HuH-7 (cell line): ENCODE results near the gene UTP4.
"Not testable (repeated sequence)": the region's sequence is repeated elsewhere in the genome, so short reads cannot be mapped to it uniquely, and the experiment has no call there.

Source experiments
- DNase-seq: peaks from one replicate; pipeline ENCODE4 v3.0.0; 2011; ENCODE audit warnings: low spot score

Gene UTP4

DNA sequence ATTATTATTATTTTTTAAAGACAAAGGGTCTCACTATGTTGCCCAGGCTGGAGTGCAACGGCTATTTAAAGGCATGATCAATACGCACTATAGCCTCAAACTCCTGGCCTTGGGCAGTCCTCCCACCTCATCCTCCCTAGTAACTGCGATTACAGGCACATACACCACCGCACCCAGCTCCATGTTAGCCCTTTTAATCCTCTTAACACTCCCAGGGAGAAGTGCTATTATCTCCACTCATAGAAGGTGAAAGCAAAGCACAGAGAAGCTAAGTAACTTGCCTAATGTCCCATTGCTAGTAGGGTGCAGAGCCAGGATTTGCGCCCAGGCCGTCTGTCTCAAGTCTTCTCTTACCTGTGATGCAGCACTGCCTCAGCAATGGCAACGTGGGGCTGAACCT, 22.0 kb upstream of the UTP4 start:
- DNase-seq, result no peak

DNA sequence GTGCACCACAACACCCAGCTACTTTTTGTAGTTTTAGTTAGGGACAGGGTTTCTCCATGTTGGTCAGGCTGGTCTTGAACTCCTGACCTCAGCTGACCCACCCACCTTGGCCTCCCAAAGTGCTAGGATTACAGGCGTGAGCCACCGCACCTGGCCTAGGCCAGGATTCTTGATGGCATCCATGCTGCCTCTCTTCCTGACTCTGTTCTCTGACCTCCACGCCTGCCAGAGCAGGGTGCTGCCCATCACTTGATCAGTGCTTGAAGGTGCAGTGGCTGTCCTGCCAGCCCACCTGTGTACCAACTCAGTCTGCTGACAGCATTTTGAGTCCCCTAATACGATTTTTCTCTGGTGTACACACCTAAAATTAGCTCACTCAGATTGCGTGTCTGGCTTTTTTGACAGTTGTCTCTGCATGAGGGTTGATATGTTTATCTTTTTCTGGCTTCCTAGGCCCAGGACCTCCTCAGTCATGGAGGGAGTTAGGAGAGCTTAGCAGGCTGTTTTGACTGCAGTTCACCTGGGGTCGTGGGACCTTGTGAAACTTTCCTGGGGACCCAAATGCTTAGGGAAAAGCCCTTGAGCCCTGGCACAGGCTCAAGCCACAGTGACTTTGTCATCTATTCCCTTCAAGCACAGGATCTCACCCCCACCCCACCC, 21.1 kb upstream of the UTP4 start:
- DNase-seq, result no peak

DNA sequence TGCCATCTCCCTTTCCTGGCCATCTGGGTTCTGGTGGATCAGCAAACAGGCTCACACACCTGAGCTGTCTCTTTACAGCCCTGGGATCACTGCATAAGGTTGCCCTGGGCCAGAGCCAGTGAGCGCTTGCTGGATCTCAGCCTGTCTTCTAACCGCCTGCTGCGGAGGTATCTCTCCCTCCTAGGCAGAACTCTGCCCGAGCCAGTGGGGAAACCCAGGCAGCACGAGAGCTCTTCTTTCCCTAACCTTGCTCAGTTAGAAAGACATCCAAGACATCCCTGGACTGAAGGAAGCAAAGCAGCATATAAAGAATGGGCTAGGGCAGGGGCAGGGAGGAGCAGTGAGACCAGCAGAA, 20.6 kb upstream of the UTP4 start:
- no peak for DNase-seq

DNA sequence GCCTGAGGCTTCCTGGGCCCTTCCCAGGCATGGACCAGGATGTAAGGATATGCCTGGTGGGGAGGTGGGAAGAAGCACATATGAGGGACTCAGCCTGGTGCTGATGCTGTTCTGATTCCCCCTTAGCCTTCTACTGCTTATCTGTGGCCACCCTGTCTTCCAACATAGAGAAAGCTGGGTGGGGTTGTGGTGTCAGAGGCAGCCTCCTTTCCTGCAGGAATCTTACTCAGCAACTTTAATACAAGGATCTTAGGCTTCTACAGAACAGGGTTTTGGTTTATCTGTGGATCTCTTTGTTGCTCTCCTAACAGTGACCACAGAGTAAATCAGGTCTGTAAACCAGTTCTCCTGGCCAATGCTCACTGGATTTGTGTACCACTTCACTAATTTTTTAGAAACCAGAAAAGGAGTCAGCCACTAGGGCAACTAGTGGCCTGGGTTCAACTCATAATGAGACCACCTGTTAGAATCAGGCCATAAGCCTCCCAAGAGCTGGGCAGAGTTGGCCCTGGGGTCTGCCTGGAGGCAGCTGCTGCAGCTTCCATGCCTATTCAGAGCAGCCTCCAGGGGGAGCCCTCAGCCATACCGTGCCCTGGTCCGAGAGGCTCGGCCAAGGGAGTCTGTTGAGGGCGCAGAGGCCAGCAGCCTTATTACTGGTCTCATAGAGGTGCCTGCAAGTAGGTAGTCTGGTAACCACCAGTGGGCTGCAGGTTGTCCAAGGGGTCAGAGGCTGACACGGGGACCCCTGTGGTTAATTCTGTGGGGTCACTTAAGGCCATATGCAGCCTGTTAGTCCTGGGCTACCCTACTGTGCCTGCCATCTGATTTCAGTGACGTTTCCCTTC, 19.9 kb upstream of the UTP4 start:
- peak; percentile 96 for DNase-seq

DNA sequence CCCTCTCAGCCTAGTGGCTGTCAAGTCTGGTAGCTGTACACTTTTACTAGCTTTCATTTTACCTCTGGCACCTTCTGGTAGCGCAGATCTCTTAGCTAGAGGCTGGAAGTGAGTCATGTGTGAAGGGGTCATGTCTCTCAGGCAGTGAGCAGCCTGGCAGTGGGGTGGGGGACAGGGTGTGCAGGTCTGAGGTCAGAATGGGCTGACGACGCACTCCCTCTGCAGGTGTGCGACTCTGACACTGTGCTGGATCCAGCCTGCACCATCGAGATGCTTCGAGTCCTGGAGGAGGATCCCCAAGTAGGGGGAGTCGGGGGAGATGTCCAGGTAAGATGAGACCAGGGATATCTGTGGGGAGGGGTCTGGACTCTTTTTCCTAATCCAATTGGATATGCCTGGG, 19.2 kb upstream of the UTP4 start:
- DNase-seq, result no peak

DNA sequence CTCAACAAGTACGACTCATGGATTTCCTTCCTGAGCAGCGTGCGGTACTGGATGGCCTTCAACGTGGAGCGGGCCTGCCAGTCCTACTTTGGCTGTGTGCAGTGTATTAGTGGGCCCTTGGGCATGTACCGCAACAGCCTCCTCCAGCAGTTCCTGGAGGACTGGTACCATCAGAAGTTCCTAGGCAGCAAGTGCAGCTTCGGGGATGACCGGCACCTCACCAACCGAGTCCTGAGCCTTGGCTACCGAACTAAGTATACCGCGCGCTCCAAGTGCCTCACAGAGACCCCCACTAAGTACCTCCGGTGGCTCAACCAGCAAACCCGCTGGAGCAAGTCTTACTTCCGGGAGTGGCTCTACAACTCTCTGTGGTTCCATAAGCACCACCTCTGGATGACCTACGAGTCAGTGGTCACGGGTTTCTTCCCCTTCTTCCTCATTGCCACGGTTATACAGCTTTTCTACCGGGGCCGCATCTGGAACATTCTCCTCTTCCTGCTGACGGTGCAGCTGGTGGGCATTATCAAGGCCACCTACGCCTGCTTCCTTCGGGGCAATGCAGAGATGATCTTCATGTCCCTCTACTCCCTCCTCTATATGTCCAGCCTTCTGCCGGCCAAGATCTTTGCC, 18.0 kb upstream of the UTP4 start:
- DNase-seq, result no peak

DNA sequence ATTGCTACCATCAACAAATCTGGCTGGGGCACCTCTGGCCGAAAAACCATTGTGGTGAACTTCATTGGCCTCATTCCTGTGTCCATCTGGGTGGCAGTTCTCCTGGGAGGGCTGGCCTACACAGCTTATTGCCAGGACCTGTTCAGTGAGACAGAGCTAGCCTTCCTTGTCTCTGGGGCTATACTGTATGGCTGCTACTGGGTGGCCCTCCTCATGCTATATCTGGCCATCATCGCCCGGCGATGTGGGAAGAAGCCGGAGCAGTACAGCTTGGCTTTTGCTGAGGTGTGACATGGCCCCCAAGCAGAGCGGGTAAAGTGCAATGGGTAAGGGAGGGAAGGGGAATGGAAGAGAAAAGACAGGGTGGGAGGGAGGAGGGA, 17.5 kb upstream of the UTP4 start:
- DNase-seq, result no peak

DNA sequence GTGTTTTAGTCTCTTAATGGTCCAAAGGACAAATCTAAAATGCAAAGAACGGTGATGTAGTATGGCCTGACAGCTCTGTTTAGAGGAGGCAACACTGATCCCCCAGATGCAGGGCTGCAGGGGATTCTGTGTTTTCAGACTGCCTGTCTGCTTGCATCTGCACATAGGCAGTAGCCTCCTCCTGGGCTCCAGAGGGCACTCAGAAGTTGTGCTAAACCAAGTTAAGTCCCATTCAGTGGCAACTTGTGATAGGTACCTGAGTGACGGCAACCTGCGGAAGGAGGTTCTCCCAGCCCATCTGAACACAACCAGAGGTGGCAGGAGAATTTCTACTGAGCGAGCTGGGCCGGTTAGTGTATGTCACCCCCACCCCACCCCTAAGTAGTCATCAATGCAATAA, 17.1 kb upstream of the UTP4 start:
- no peak for DNase-seq

DNA sequence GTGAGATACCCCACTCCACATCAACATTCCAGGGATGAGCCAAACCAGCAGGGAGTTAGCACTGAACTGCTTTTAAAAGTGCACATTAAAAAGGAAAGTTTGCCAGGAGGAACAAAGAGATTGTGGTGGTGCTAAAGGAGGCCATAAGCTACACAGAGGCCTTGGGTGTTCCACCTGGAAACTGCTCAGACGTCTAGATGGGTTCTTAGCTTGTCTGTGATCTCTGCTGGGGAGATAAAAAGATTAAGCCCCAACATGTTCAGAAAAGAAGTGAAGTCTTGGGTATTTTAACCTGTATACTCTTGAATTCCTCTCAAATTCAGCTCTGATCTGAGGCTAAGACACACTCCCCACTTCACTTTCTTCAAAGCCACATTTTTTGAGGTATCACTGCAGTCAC, 16.6 kb upstream of the UTP4 start:
- DNase-seq, result no peak

DNA sequence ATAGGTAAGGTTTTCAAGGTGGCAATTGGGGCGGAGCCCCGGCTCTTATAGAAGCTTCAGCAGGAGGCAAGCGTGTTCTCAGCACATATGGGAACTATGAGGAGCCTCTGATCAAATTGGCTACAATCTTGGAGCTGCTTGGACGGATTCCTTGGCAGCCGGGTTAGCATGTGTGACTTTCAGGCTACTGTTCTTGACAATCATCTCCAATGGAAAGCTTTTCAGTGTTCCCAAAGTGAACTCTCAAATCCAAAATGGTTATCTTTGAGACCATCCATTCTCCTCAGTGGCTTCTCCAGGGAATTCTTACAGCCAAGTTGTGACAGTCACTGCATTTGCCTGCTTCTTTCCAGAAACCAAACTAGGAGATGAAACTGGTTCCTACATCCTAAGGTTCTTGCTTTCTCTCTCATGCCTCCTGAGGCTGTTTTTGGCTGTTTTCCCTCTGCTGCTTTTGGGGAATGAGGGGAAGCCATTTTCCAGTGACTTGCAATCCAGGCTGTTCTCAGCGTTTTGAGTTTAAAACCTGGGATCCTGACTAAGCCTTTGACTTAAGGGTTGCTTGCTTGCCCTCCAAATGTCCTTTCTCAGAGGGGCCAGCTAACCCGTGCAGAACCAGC, 16.1 kb upstream of the UTP4 start:
- no peak for DNase-seq

DNA sequence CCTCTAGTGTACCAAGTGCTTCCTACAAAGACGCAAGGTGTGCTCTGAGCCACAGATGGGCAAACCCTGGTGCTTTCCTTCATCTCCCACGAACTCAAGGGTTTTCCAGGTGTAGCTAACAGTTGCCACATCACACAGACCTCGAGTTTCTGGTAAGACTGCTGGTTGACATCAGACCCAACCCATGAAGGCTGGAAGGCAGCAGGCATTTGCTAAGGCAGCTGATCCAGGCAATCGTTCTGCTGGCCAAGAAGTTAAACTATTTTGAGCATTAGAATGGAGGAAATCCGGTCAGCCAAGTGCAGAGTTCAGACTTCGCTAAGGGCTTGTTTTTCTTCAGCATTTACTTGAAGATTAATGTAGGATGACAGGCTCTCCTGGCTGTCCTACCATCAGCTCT, 15.5 kb upstream of the UTP4 start:
- DNase-seq, result no peak

DNA sequence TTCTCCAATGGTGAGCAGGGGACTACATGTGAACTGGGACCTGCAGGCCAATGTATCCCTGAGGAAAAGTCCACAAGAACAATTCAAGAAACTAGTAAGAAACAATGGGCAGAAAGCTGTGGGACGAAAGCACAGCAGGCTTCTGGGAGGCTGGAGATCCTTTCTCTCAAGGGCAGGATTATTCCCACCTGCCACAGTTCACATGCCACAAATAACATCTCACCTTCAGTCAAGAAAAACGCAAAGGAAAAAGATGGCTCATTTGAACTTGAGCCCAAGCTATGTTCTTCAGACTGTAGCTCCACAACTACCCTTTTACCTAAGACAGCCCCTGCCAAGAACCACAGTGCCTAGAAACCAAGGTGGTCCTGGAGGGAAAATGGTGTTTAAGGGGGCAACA, 14.0 kb upstream of the UTP4 start:
- no peak for DNase-seq

DNA sequence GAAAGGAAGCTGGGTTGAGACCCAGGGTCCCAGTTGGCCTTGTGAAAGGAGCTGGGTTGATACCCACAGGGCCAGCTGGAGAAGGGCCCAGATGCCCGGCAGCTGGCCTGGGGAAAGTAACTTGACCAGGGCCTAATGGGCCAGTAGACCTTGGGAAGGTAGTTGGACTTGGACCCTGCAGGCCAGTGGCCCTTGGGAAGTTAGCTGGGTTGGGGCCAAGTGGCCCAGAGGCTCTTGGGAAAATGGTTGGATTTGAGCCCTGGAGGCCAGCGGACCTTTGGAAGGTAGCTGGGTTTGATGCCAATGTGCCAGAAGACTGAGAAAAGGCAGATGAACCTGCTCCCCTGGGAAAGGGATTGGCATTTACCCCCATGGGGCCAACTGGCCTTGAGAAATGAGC, 13.5 kb upstream of the UTP4 start:
- no peak for DNase-seq

DNA sequence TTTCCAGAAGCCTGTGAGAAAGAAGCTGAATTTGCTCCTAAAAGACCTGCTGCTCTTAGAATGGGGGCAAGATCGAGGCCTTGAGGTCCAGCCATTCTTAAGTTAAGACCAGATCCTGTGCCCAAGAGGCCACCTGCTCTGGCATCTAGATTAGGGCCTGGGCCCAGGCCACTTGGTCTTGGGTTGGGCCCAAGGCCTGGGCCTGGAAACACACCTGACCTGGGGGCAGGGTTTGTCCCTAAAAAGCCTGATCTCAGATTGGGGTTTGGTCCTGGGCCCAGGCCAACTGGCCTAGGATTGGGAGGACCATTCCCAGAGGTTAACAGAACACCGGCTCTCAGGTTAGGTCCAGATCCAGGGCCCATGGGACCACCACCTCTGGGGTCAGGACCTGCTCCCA, 12.9 kb upstream of the UTP4 start:
- no peak for DNase-seq

DNA sequence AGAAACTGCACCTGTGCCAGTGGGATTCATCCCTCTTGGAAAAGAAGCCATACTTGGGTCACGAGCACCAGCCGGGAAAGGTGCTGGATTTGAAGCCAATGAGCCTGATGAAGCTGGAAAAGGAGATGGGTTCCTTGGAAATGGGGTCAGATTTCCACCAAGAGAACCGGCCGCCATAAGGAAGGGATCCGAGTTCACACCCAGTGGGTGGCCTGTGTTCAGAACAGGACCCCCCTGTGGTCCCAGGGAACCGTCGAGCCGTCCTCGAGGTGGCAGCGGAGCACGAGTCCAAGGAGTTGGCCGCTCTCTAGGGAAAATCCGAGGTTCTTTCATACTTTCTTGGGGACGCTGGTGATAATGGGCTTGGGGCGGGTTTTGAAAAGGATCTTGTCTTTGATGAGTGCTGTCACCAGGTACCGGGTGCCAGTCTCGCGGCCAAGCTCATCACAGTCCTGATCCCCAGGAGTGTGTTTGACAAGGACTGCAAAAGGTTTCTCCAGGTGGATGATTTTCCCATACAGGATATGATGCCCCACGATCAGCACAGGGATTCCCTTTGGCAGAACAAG, 12.3 kb upstream of the UTP4 start:
- no peak for DNase-seq

DNA sequence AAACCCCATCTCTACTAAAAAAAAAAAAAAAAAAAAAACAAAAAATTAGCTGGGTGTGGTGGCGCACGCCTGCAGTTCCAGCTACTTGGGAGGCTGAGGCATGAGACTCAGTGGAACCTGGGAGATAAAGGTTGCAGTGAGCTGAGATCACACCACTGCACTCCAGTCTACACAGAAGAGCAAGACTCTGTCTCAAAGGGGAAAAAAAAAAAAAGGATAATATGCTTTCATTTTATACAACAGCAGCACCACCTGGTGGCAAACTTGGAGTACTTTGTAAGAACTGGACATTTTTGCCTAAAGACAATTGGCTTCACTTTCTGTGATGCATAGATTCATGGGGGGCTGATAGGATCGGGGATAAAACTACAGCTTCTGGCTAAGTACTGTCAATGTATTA, 8.5 kb upstream of the UTP4 start:
- peak; percentile 64 for DNase-seq

DNA sequence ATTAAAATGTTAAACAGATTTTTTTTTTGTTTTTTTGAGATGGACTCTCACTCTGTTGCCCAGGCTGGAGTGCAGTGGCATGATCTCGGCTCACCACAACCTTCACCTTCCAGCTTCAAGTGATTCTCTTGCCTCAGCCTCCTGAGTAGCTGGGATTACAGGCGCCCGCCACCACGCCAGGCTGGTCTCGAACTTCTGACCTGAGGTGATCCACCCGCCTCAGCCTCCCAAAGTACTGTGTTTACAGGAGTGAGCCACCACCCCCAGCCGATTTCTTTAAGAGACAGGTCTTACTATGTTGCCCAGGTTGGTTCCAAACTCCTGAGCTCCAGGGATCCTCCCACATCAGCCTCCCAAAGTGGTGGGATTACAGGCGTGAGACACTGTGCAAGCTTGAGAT, 8.0 kb upstream of the UTP4 start:
- DNase-seq, result not testable (repeated sequence)

DNA sequence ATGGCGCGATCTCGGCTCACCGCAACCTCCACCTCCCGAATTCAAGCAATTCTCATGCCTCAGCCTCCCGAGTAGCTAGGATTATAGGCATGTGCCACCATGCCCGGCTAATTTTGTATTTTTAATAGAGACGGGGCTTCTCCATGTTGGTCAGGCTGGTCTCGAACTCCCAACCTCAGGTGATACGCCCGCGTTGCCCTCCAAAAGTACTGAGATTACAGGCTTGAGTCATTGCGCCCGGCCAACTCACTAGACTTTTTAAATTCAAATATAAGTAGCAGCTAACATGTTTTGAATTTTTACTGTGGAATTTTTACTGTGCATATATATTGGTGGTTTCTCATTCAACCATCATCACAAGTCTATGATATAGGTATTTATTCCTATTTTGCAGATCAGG, 7.5 kb upstream of the UTP4 start:
- not testable (repeated sequence) for DNase-seq

DNA sequence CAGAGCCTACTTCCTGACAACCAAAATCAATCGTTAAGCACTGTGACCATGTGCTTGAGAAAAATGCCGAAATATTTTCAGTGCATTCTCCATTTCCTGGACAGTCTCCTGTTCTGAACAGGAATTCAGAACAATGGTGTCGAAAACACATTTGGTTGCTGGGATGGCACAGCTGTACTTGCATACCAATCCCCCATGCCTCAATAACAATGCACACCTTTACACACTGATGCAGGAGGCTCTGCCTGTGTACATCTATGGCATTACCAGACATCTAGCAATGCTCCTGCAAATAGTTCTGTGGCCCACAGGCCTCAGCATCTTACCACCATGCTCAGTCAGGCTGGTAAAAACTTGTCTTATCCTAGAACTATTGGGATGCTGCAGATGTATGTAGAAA, 6.2 kb upstream of the UTP4 start:
- no peak for DNase-seq

DNA sequence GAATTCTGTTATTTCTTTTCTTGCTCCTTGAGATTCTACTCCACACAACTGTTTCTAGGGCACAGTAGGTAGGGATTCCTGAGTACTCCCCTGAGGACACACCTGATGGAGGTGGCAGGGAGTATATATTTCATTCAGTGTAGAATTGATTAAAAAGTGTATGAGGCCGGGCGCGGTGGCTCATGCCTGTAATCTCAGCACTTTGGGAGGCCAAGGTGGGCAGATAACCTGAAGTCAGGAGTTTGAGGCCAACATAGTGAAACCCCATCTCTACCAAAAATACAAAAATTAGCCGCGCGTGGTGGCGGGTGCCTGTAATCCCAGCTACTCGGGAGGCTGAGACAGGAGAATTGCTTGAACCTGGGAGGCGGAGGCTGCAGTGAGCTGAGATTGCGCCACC, 5.6 kb upstream of the UTP4 start:
- not testable (repeated sequence) for DNase-seq

DNA sequence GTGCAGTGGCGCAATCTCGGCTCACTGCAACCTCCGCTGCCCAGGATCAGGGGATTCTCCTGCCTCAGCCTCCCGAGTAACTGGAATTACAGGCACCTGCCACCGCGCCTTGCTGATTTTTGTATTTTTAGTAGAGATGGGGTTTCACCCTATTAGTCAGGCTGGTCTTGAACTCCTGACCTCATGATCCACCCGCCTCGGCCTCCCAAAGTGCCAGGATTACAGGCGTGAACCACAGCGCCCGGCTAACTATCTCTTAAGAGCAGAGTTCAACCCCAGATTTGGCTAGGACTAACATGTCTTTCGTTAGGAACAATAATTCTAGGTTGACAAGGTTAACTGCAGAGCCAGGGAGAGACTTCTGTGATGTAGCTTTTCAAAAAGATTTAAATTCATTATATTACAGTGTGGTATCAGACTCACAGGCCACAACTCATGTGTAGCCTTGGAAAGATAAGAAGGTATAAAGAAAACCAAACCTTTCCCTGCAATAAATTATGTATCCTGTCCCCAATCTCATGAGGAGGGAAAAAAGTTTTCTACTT, 4.4 kb upstream of the UTP4 start:
- no peak for DNase-seq

DNA sequence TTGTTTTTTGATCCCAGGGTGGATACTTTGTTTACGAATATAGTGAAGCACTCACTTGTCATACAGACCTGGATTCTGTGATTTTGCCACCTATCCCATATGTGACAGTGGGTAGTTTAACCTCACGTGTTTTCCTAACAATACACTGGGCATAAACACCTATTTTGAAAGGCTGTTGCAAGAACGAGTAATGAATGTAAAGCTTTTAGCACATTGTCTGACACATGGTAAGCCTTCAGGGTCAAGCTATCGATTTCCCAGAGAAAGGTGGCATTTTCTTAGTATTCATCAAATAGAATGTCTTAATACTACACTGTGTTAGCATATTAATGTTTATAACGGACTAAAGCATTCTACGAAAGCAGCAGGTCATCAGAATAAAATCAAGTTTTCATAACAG, 2.0 kb upstream of the UTP4 start:
- DNase-seq, result no peak
